Measurements from ENCODE around the gene CDK1. TPM values are rescaled to one million over a fixed set of nuclear protein-coding genes. Genes with fewer than 3 reads are reported as not detected.

CDK1 gene
- total and polyA plus RNA-seq, 9 donors: 0.91 to 5.0 (median 3.6) TPM

DNA sequence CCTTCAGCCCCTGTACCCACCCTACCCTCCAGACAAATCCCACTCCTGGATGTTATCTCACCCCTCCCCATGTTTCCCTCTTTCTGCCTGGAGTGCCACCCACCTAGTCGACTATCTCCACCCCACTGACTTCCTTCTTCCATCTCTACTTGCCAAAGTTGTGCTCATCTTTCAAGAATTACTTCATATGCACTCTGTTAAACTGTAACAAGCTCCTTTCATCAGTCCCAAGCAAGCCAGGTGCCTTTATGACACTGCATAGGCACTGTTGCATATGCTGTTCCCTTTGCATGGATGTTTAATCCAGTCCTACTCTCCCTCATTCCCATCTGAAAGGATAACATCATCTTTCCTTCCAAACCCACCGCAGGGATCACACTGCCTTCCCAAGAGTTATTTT lies 8.9 kb upstream of the CDK1 start:
- TF ChIP-seq, protein P1, sequence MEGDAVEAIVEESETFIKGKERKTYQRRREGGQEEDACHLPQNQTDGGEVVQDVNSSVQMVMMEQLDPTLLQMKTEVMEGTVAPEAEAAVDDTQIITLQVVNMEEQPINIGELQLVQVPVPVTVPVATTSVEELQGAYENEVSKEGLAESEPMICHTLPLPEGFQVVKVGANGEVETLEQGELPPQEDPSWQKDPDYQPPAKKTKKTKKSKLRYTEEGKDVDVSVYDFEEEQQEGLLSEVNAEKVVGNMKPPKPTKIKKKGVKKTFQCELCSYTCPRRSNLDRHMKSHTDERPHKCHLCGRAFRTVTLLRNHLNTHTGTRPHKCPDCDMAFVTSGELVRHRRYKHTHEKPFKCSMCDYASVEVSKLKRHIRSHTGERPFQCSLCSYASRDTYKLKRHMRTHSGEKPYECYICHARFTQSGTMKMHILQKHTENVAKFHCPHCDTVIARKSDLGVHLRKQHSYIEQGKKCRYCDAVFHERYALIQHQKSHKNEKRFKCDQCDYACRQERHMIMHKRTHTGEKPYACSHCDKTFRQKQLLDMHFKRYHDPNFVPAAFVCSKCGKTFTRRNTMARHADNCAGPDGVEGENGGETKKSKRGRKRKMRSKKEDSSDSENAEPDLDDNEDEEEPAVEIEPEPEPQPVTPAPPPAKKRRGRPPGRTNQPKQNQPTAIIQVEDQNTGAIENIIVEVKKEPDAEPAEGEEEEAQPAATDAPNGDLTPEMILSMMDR (IDR thresholded peaks at IDR 0.05): no peak
- TF ChIP-seq EP300 (IDR thresholded peaks at IDR 0.05) (no peak), POLR2A (IDR thresholded peaks at IDR 0.05) (no peak)
- Histone ChIP-seq H3K4me3 (no peak overlapping the region), H3K27me3 (no peaks in the 10 kb centered on the region), H3K36me3 (no peaks in the 10 kb centered on the region), H3K9me3 (no peaks in the 10 kb centered on the region), H3K27ac (no peak overlapping the region), H3K4me1 (ENCODE audit: insufficient read depth) (no peaks in the 10 kb centered on the region)
- no peak for DNase-seq
- intact Hi-C loops (cut with DNase I): no loop called here
- 56 to 70% (median 63%) methylated on average over 2 of the region's 2 CpGs for WGBS, 3 donors

DNA sequence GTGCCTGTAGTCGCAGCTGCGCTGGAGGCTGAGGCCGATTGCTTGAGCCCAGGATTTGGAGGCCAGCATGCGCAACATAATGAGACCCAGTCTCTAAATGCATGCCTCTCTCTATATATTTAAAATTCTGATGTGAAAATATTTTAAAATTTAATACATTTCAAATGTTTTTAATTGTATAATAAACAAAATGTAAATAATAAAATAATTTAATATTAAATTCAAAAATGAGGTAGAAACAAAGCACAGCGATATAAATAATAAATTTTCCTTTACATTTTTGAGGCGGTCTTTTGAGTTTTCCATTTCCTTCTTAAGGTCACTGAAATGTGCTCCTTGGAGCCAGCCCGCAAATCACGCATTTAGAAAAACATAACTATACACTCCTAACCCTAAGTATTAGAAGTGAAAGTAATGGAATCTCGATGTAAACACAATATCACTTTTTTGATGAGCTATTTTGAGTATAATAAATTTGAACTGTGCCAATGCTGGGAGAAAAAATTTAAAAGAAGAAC lies 523 bp upstream of the CDK1 start:
- DNase-seq: no peak
- TF ChIP-seq POLR2A (IDR thresholded peaks at IDR 0.05) (no peak), EP300 (IDR thresholded peaks at IDR 0.05) (no peak)
- TF ChIP-seq, protein P1 (IDR thresholded peaks at IDR 0.05): no peak
- Histone ChIP-seq H3K27ac (no peak overlapping the region), H3K4me3 (peak overlapping the region; percentile 25), H3K27me3 (no peaks in the 10 kb centered on the region), H3K9me3 (no peaks in the 10 kb centered on the region), H3K36me3 (no peaks in the 10 kb centered on the region), H3K4me1 (ENCODE audit: insufficient read depth) (peaks cover 2% of the 10 kb centered on the region)
- intact Hi-C loops (cut with DNase I): no loop called here
- 38 to 45% (median 44%) methylated on average over 9 of the region's 9 CpGs for WGBS, 3 donors

DNA sequence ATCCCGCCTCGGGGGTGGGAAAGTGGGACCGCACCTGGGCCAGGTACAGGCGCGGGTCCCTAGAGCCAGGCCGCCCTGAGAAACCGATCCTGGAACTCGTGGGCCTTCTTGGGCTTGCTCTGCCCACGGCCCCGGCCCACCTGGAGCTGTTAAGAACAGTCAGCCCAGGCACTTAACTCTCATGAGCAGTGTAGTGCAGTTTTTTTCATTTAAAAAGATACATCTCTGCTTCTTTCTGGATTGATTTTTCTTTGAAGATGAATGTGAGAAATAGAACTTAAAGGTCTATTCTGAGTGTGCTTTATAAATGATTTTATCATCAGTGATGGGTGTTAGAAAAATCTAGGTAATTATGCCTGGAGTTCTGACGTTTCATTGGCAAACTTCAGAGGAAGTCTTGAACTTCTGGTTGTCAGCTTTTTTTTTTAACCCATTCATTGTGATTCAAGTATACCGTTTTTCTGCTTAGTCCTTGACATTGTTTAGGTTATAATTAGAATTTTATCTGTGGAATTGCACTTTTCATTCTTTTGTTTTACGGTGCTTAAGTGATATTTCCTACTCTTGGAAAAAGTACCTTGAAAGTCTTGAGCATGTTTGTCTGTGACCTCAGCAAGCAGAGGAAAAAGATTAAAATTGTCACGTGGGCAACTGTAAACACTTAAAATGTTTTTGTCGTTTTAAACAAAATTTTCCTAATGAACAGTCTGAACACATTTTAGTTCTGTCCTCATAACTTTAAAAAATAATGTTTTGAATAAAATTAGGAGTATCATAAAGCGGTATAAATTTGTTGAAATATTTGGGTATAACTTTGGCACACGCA lies 906 bp downstream of the CDK1 start:
- Histone ChIP-seq H3K36me3 (no peaks in the 10 kb centered on the region), H3K27me3 (no peaks in the 10 kb centered on the region), H3K27ac (no peak overlapping the region), H3K9me3 (no peaks in the 10 kb centered on the region), H3K4me1 (ENCODE audit: insufficient read depth) (peaks cover 2% of the 10 kb centered on the region), H3K4me3 (peak overlapping the region; percentile 51)
- TF ChIP-seq, protein P1 (IDR thresholded peaks at IDR 0.05): no peak
- no peak for TF ChIP-seq POLR2A (IDR thresholded peaks at IDR 0.05)
- TF ChIP-seq EP300 (IDR thresholded peaks at IDR 0.05): no peak
- WGBS, 3 donors: 9 to 10% (median 10%) methylated on average over 17 of the region's 17 CpGs
- no peak for DNase-seq
- intact Hi-C loops (cut with DNase I): no loop called here

DNA sequence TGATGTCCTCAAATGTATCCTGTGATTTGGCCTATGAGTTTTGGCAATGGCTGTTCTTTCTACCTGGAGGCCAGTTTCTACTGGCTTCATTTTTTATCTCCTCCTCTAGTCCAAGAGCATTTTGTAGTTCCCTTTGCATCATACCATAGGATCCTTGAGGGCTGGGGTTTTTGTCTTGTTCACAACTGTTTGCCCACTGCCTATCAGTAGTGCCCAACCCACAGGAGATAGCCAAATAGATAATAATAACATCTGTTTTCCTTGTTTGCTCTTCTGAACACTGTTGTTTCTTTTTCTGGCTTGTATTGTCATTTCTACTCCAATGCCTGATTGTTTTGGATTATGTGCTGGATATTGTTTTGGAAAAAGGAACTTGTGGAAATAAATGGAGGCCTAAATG lies 3.4 kb downstream of the CDK1 start:
- intact Hi-C loops (cut with DNase I): no loop called here
- no peaks in the 10 kb centered on the region for H3K9me3 ChIP-seq
- H3K36me3 ChIP-seq: no peaks in the 10 kb centered on the region
- DNase-seq: no peak
- no peak overlapping the region for H3K27ac ChIP-seq
- no peak for TF ChIP-seq EP300 (IDR thresholded peaks at IDR 0.05)
- TF ChIP-seq, protein P1 (IDR thresholded peaks at IDR 0.05): no peak
- no peak for TF ChIP-seq POLR2A (IDR thresholded peaks at IDR 0.05)
- peaks cover 2% of the 10 kb centered on the region for H3K4me1 ChIP-seq (ENCODE audit: insufficient read depth)
- no peaks in the 10 kb centered on the region for H3K27me3 ChIP-seq
- no peak overlapping the region for H3K4me3 ChIP-seq
